GM19452 (cell line): ENCODE measurements around the gene PROCA1.

Experiments used
- ATAC-seq: cut with Tn5 transposase; IDR thresholded peaks from one replicate; pipeline ENCODE4 v1.9.1; 2021; ENCODE audit not compliant: unreplicated experiment

Gene PROCA1, protein sequence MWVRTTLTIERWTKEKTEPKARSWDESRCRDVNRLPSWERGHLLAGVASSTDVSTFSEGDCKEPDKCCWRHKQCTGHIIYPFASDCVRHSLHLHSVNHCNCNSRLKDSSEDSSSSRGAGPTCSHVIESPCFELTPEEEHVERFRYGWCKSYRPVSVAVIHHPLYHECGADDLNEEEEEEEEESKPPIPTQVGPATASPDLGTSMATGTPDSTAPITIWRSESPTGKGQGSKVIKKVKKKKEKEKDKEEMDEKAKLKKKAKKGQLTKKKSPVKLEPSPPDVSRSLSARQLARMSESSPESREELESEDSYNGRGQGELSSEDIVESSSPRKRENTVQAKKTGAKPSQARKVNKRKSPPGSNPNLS

GRCh38 chr17:28711723-28712031, at the start of gene PROCA1:
PROCA1 (minus strand) TSS chr17:28711888; CDS start chr17:28711660, 228 bp downstream.
- ATAC-seq: peak; percentile 23

DNA sequence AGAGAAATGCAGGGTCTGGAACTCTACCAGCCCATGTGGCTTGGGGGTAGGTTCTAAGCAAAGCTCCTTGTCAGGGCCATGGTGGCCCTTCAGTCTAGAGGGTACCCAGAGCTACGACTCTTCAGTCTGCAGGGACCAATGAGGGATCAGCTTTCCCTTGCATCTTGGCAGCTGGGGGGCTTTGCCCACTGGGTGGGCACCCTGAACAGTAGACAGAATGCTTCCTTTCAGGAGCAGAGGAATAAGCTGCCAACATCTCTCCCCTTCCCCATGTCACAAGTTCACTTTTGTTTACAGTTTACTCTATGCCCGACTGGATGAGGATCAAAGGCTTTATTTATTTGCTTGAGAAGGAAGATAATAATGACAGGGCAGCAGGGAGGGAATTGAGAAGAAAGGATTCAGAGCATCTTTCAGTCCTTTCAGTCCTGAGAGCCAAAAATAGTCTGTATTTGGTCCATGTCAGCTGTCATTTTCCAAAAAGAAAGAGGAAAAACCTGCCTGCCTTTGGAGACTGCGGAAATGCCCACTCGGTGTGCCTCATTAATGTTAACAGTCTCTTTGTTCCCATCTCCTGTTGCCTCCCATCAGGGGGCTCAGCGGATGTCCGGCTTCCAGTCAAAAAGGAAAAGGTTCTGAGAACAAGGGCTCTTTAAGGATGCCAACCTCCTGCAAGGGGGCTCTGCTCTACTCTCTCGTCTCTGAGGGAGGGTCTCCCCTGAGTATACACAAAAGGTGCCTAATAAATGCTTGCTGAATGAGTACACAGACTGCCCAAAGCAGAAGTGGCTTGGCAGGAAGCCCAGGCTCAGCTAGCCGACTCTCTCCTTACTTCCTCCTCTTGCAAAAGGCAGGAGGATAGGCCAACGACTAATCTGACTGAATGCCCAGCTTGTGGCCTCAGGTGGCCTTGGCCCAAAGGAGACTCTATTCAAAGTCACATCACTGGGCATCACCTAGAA, 49.2 kb upstream of the PROCA1 start:
- no peak for ATAC-seq

- no peak for ATAC-seq
Observed at GRCh38 chr17:28759256-28759865, 47.7 kb upstream of the PROCA1 start.

DNA sequence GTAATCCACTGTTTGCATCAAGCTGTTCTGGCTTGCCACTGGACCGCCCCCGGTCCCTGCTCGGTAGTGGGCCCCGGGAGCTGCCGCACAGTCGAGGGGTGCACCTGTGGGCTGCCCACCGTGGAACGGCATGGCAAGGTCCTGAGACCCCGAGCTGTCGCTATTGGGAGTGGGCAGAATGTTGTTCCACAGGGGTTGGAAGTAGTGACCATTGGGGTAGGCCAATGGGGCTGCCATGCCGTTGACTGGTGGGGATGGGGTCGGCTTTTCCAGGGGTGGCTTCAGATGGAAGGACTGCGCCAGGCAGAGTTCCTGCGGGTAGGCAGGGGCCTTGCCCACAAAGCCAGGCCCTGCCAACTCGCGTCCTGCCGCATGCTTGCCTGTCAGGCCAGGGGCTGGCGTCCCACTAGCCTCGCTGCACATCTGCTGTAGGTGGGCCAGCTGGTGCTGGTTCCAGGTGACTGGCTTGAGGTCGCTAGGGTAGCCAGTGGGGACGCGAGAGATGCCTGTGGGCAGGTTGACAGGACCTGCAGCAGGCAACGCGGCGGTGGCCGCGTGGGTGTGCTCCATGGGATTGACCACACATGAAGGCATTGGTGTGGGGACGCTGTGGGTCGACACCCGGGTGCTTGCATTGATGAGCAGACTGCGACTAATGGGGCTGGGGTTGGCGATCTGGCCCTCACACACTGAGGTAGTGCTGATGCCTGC, 46.9 kb upstream of the PROCA1 start:
- no peak for ATAC-seq

DNA sequence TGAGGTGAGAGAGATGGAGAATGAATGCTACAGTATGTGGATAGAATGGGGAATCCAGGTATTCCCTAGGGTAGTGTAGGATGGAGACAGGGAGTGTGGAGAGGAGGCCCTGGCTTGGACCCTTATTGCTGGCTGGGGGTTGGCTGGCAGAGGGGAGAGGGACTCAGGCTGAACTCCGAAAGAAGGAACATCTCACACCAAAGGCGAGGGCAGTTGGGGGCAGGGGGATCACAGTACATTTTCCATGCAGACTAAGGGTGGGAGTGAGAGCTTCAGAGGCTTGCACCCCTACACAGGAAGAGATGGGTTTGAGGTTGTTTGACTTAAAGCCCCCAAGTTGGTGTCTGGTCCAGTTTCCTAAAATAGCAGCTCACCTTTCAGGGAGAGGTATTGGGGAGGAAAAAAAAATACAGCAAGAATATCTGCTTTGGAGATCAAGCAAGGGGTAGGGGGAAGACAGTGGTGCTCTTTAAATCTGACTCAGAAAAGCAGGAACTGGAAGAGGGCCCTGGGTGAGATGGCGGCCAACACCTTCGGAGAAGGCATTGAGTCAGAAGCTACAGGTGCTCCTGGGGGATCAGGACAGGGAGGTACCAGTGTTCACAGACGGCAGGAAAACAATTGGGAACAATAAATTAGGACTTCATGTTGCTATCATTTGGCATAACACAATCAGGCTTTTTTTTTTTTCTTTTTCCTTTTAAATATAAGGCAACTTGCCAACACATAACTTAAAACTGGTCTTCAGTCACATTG, 44.5 kb upstream of the PROCA1 start:
- no peak for ATAC-seq

GRCh38 chr17:28755486-28755885, 43.8 kb upstream of the PROCA1 start:
- no peak for ATAC-seq

DNA sequence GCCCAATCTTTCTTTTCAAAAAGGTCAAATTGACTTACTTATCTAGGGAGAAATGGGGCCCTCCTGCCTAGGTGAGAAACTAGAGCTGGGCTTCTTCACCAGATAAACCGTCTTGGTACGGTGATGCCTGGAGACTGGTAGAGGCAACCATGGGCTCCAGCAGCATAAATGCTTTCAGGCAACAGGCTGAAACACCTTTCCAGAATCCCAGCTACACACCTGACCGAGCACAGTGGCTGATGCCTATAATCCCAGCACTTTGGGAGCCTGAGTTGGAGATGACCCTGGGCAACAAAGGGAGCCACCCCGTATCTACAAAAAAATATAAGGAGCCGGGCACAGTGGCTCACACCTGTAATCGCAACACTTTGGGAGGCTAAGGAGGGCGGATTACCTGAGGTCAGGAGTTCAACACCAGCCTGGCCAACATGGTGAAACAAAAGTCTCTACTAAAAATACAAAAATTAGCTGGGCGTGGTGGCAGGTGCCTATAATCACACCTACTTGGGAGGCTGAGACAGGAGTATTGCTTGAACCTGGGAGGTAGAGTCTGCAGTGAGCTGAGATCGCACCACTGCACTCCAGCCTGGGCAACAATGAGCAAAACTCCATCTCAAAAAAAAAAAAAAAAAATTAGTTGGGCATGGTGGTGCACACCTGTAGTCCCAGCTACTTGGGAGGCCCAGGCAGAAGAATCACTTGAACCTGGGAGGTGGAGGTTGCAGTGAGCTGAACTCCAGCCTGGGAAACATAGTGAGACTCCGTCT, 40.1 kb upstream of the PROCA1 start:
- ATAC-seq: no peak

- peak; percentile 72 for ATAC-seq
Observed at GRCh38 chr17:28750178-28751047, 38.7 kb upstream of the PROCA1 start.

GRCh38 chr17:28749516-28750177, 38.0 kb upstream of the PROCA1 start:
- peak; percentile 18 for ATAC-seq

GRCh38 chr17:28748852-28749515, 37.3 kb upstream of the PROCA1 start:
- no peak for ATAC-seq

DNA sequence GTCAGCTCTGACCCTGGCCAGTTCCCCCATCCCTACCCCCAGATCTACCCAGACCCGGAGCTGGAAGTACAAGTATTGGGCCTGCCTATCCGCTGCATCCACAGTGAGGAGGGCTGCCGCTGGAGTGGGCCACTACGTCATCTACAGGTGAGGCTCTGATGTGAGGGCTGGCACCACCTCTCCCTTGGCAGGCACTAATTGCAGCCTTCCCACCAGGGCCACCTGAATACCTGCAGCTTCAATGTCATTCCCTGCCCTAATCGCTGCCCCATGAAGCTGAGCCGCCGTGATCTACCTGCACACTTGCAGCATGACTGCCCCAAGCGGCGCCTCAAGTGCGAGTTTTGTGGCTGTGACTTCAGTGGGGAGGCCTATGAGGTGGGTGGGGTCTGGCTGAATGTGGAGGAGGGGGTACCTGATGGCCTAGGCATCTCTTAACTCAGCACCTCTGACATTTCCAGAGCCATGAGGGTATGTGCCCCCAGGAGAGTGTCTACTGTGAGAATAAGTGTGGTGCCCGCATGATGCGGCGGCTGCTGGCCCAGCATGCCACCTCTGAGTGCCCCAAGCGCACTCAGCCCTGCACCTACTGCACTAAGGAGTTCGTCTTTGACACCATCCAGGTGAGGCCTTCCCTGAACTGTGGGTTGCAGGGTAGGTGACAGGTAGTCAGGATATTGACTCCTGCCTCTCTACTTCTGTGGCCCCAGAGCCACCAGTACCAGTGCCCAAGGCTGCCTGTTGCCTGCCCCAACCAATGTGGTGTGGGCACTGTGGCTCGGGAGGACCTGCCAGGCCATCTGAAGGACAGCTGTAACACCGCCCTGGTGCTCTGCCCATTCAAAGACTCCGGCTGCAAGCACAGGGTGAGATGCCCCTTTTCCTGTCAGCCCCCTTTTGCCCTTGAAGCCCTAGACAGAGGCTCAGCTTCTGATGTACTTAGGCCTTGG, 36.4 kb upstream of the PROCA1 start:
- ATAC-seq: no peak

GRCh38 chr17:28747051-28747691, 35.5 kb upstream of the PROCA1 start:
- ATAC-seq: no peak

DNA sequence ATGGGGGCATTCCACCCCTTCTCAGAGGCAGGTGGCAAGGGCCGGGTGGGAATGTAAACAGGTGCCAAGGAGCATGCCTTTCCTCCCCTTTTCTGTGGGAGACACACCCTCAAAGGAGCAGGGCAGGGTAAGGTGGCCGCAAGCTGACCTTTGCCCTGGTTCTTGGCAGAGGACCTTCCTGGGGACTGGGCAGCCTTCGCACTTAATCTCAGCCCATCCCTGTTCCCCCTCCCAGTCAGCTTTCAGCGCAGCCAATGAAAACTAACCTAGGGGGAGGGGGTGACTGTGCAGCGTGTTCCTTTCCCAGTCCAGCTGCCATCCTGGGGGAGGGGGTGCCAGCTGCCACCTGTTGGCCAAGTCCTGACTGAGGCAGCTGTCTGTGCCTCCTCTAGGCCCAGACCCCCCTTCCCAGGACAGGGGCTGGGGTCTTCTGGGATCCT, 34.9 kb upstream of the PROCA1 start:
- ATAC-seq: no peak

- ATAC-seq: no peak
Observed at GRCh38 chr17:28745786-28746411, 34.2 kb upstream of the PROCA1 start.

GRCh38 chr17:28744972-28745785, 33.5 kb upstream of the PROCA1 start:
- no peak for ATAC-seq
